ENCODE data around the gene UBN1. TPM values are rescaled to one million over a fixed set of nuclear protein-coding genes. Genes with fewer than 3 reads are reported as not detected.

Gene UBN1
- total RNA-seq, 1 experiment from 2014 or later: 21.4 TPM

DNA sequence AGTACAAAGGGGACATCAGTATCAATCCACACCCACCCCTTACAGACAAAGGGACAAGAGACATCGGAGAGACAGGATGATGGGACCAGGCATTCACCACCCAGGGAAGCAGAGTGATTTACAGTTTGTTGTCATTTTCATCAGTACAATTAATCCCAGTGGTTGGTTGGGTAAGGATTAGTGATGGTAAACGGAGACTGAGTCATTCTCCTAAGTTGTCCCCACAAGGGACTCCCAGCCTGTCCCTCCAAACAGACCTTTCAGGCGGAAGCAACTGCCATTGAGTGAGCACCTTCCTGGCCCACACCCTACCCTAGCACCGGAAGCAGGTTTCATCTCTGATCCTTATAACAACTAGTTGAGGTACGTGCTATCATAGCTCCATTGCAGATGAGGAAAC lies 78.5 kb downstream of the UBN1 start:
- Histone ChIP-seq H3K4me3 (ENCODE audit: low read length) (no peak overlapping the region), H3K27me3 (ENCODE audit: low read length) (no peaks in the 10 kb centered on the region), H3K9me3 (ENCODE audit: low read length) (peaks cover 6% of the 10 kb centered on the region), H3K4me2 (ENCODE audit: low read length) (peak overlapping the region; percentile 56), H3K79me2 (ENCODE audit: low read length) (peaks cover 4% of the 10 kb centered on the region; the same call in 1 of the 2 replicates), H3K9ac (ENCODE audit: low read length) (no peak overlapping the region), H3F3A (ENCODE audit: low read length, unreplicated experiment) (no peaks in the 10 kb centered on the region), H3K36me3 (ENCODE audit: low read depth, low read length) (peaks cover 10% of the 10 kb centered on the region), H3K4me1 (ENCODE audit: insufficient read depth, low read length) (peaks cover 19% of the 10 kb centered on the region), H3K9me2 (replicated peaks; ENCODE audit: low read length) (no peaks in the 10 kb centered on the region), H4K20me1 (ENCODE audit: low read length) (no peaks in the 10 kb centered on the region), H3K27ac (ENCODE audit: low read length) (no peak overlapping the region), H2AFZ (ENCODE audit: low read length) (no peak overlapping the region)
- BruUV-seq (replicated peaks): no TSS peak
- no peak for DNase-seq
- TF ChIP-seq EZH2 (IDR thresholded peaks at IDR 0.05; ENCODE audit: low read length, unreplicated experiment) (no peak), EZH2phosphoT487 (IDR thresholded peaks at IDR 0.05; ENCODE audit: borderline replicate concordance, low read length) (no peak)
- TF ChIP-seq, protein P1, sequence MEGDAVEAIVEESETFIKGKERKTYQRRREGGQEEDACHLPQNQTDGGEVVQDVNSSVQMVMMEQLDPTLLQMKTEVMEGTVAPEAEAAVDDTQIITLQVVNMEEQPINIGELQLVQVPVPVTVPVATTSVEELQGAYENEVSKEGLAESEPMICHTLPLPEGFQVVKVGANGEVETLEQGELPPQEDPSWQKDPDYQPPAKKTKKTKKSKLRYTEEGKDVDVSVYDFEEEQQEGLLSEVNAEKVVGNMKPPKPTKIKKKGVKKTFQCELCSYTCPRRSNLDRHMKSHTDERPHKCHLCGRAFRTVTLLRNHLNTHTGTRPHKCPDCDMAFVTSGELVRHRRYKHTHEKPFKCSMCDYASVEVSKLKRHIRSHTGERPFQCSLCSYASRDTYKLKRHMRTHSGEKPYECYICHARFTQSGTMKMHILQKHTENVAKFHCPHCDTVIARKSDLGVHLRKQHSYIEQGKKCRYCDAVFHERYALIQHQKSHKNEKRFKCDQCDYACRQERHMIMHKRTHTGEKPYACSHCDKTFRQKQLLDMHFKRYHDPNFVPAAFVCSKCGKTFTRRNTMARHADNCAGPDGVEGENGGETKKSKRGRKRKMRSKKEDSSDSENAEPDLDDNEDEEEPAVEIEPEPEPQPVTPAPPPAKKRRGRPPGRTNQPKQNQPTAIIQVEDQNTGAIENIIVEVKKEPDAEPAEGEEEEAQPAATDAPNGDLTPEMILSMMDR (conservative IDR thresholded peaks at IDR 0.05; ENCODE audit: low read depth, low read length): no peak
- ATAC-seq: no peak
- intact Hi-C loops (cut with micrococcal nuclease): no loop called here
- CTCF ChIA-PET: no interaction called here
- POLR2A ChIA-PET (ENCODE audit: unreplicated experiment): no interaction called here

DNA sequence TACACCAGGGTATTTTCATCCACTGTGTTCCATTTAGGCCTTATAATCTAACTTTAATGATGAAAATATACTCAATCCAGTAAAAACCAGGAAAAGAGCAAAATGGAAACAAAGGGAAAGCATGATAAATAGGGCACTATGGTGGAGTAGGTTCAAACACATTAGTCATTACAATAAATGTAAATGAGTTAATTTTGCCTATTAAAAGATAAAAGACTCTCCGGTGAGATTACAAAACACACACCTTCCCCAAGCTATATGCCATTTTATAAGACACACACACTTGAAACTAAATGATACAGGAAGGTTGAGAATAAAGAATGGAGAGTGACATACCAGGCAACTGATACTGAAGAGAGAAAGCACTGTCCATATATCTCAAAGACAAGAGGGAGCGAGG lies 79.6 kb downstream of the UBN1 start:
- no peaks in the 10 kb centered on the region for H4K20me1 ChIP-seq (ENCODE audit: low read length)
- no peak for DNase-seq
- TF ChIP-seq EZH2 (IDR thresholded peaks at IDR 0.05; ENCODE audit: low read length, unreplicated experiment) (no peak), EZH2phosphoT487 (IDR thresholded peaks at IDR 0.05; ENCODE audit: borderline replicate concordance, low read length) (no peak)
- TF ChIP-seq, protein P1 (conservative IDR thresholded peaks at IDR 0.05; ENCODE audit: low read depth, low read length): no peak
- peaks cover 19% of the 10 kb centered on the region for H3K4me1 ChIP-seq (ENCODE audit: insufficient read depth, low read length)
- ATAC-seq: no peak
- intact Hi-C loops (cut with micrococcal nuclease): no loop called here
- no TSS peak for BruUV-seq (replicated peaks)
- no peak overlapping the region for H2AFZ ChIP-seq (ENCODE audit: low read length)
- H3K4me2 ChIP-seq (ENCODE audit: low read length): no peak overlapping the region
- H3K9ac ChIP-seq (ENCODE audit: low read length): no peak overlapping the region
- POLR2A ChIA-PET (ENCODE audit: unreplicated experiment): no interaction called here
- peaks cover 10% of the 10 kb centered on the region for H3K36me3 ChIP-seq (ENCODE audit: low read depth, low read length)
- H3F3A ChIP-seq (ENCODE audit: low read length, unreplicated experiment): no peaks in the 10 kb centered on the region
- no peak overlapping the region for H3K27ac ChIP-seq (ENCODE audit: low read length)
- peaks cover 4% of the 10 kb centered on the region; the same call in 1 of the 2 replicates for H3K79me2 ChIP-seq (ENCODE audit: low read length)
- H3K9me3 ChIP-seq (ENCODE audit: low read length): peaks cover 6% of the 10 kb centered on the region
- H3K4me3 ChIP-seq (ENCODE audit: low read length): no peak overlapping the region
- no peaks in the 10 kb centered on the region for H3K9me2 ChIP-seq (replicated peaks; ENCODE audit: low read length)
- CTCF ChIA-PET: interaction anchor here (0.5 kb wide), 1 partner anchor 1899 kb away, joined by 12 read pairs; no protein-coding TSS in a partner anchor
- no peaks in the 10 kb centered on the region for H3K27me3 ChIP-seq (ENCODE audit: low read length)

DNA sequence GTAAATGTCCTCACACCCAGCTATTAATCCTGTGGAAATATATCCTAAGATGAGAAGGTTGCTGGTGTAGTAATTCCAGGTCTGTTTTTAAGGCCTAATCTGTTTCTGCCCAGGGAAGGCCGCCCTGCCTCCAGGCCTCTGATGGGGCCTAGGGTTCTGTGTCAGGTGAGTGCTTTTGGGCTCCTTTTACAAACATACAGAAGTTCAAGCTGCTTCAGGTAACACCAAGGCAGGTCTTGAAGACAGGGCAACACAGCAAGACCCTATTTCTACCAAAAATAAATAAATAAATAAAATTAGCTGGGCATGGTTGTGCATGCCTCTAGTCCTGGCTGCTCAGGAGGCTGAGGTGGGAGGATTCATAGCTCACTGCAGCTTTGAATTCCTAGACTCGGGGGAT lies 80.4 kb downstream of the UBN1 start:
- BruUV-seq (replicated peaks): no TSS peak
- ChIA-PET CTCF (no interaction called here), POLR2A (ENCODE audit: unreplicated experiment) (no interaction called here)
- no peaks in the 10 kb centered on the region for H3F3A ChIP-seq (ENCODE audit: low read length, unreplicated experiment)
- H3K79me2 ChIP-seq (ENCODE audit: low read length): peaks cover 4% of the 10 kb centered on the region; the same call in 1 of the 2 replicates
- H3K4me2 ChIP-seq (ENCODE audit: low read length): no peak overlapping the region
- no peak overlapping the region for H3K9ac ChIP-seq (ENCODE audit: low read length)
- no peaks in the 10 kb centered on the region for H4K20me1 ChIP-seq (ENCODE audit: low read length)
- peaks cover 19% of the 10 kb centered on the region for H3K4me1 ChIP-seq (ENCODE audit: insufficient read depth, low read length)
- TF ChIP-seq EZH2phosphoT487 (IDR thresholded peaks at IDR 0.05; ENCODE audit: borderline replicate concordance, low read length) (no peak), EZH2 (IDR thresholded peaks at IDR 0.05; ENCODE audit: low read length, unreplicated experiment) (no peak)
- ATAC-seq: no peak
- H3K27me3 ChIP-seq (ENCODE audit: low read length): no peaks in the 10 kb centered on the region
- no peaks in the 10 kb centered on the region for H3K9me2 ChIP-seq (replicated peaks; ENCODE audit: low read length)
- peaks cover 10% of the 10 kb centered on the region for H3K36me3 ChIP-seq (ENCODE audit: low read depth, low read length)
- DNase-seq: no peak
- no peak overlapping the region for H2AFZ ChIP-seq (ENCODE audit: low read length)
- H3K9me3 ChIP-seq (ENCODE audit: low read length): peaks cover 6% of the 10 kb centered on the region
- H3K27ac ChIP-seq (ENCODE audit: low read length): no peak overlapping the region
- intact Hi-C loops (cut with micrococcal nuclease): no loop called here
- no peak overlapping the region for H3K4me3 ChIP-seq (ENCODE audit: low read length)

Measured in PC-3 (cell line).